HepG2 (cell line): ENCODE data around the gene RDH13. TPM values are rescaled to one million over a fixed set of nuclear protein-coding genes. Genes with fewer than 3 reads are reported as not detected.

Source experiments
- ATAC-seq: fragments of 200-7000 bp; cut with Tn5 transposase; 3 replicates; pipeline ENCODE4 v1.9.1; 2020; ENCODE audit warnings: mild to moderate bottlenecking, moderate library complexity
- BruUV-seq: library from RNA; stranded (reverse); fragments of 400-500 nt; replicated peaks from 2 replicates; lab custom pipeline; 2021; lab: Mats Ljungman, UMichigan
- CTCF ChIA-PET: fragments of 300-600 bp; formaldehyde crosslinking; extraction: SDS; loops from one replicate; lab custom pipeline; 2021; ENCODE audit warnings: low total read pairs, inconsistent platforms, low intra/inter-chr PET ratio; lab: Yijun Ruan, JAX
- POLR2A ChIA-PET: fragments of 350-600 bp; sonication (Branson Sonifier 250); formaldehyde crosslinking; loops from one replicate; lab custom pipeline; 2020; ENCODE audit warnings: antibody characterized with exemption, inconsistent platforms; lab: Yijun Ruan, JAX
- DNase-seq: peaks from one replicate; pipeline ENCODE4 v3.0.0-alpha.2; 2015; ENCODE audit warnings: low spot score
- FAIRE-seq: peaks from 3 replicates; lab custom pipeline; 2011; peaks lifted over from hg19 to GRCh38; lab: Jason Lieb, UNC
- H2AFZ ChIP-seq: one replicate; pipeline ENCODE4 v1.6.1; 2011; ENCODE audit warnings: low read length, inconsistent platforms
- H3K27ac ChIP-seq: fragments of 300-600 bp; 3 replicates; pipeline ENCODE4 v1.8.0; 2011; ENCODE audit warnings: mixed run types, mild to moderate bottlenecking, mixed read lengths, low read length, inconsistent platforms; ENCODE audit not compliant: insufficient read depth; ENCODE audit errors: extremely low read length
- H3K27me3 ChIP-seq, 2 experiments: fragments of 200-600 bp in 1 of 2; 2 replicates in 1 of 2; 3 replicates in 1 of 2; pipeline versions ENCODE4 v1.6.0 to v1.8.0; 2011; ENCODE audit warnings: low read length in 2 of 2, mild to moderate bottlenecking in 2 of 2, moderate library complexity in 2 of 2, inconsistent platforms in 1 of 2; ENCODE audit not compliant: insufficient read depth in 2 of 2, control insufficient read depth in 1 of 2
- H3K36me3 ChIP-seq, 2 experiments: fragments of 200-600 bp in 1 of 2; replicated peaks in 1 of 2; 2 replicates in 1 of 2; 3 replicates in 1 of 2; pipeline versions ENCODE4 v1.5.1 to v1.8.0; 2011; ENCODE audit warnings: low read length in 2 of 2, inconsistent platforms in 1 of 2; ENCODE audit not compliant: insufficient read depth in 2 of 2, control insufficient read depth in 1 of 2
- H3K4me1 ChIP-seq: 2 replicates; pipeline ENCODE4 v1.5.1; 2012; ENCODE audit warnings: low read length, inconsistent platforms; ENCODE audit not compliant: insufficient read depth
- H3K4me2 ChIP-seq: 2 replicates; pipeline ENCODE4 v1.6.0; 2011; ENCODE audit warnings: low read depth, low read length, inconsistent platforms
- H3K4me3 ChIP-seq, 3 experiments: fragments of 200-600 bp in 1 of 3; sonication (generic), shearing (Covaris generic) in 1 of 3; replicated peaks in 1 of 3; 2 replicates each; pipeline ENCODE4 v1.5.1; 2011 to 2016; ENCODE audit warnings: low read length in 3 of 3, inconsistent platforms in 2 of 3, low read depth in 2 of 3, mild to moderate bottlenecking in 2 of 3, control low read depth in 1 of 3, mixed read lengths in 1 of 3; ENCODE audit not compliant: insufficient read depth in 1 of 3
- H3K79me2 ChIP-seq: one replicate; pipeline ENCODE4 v1.6.1; 2011; ENCODE audit warnings: low read length, inconsistent platforms; ENCODE audit not compliant: insufficient read depth
- H3K9ac ChIP-seq: 2 replicates; pipeline ENCODE4 v1.6.0; 2011; ENCODE audit warnings: mild to moderate bottlenecking, low read depth, low read length, inconsistent platforms; ENCODE audit not compliant: insufficient read depth
- H3K9me3 ChIP-seq: 2 replicates; pipeline ENCODE4 v1.5.1; 2012; ENCODE audit warnings: mild to moderate bottlenecking, low read length
- H4K20me1 ChIP-seq: 2 replicates; pipeline ENCODE4 v1.6.0; 2011; ENCODE audit warnings: inconsistent platforms, mild to moderate bottlenecking, low read length, moderate library complexity; ENCODE audit not compliant: insufficient read depth
- FOXK1 ChIP-seq: sonication (generic); formaldehyde crosslinking; IDR thresholded peaks from 2 replicates; pipeline ENCODE4 v1.4.0; 2020; ENCODE audit warnings: low read depth, missing genetic modification reagents, borderline replicate concordance
- FOXM1 ChIP-seq: sonication (generic); formaldehyde crosslinking; IDR thresholded peaks from 2 replicates; pipeline ENCODE4 v1.5.0; 2020; ENCODE audit warnings: missing genetic modification reagents
- PLSCR1 ChIP-seq: sonication (generic); formaldehyde crosslinking; IDR thresholded peaks from 2 replicates; pipeline ENCODE4 v1.5.0; 2020; ENCODE audit warnings: missing genetic modification reagents, mild to moderate bottlenecking, borderline replicate concordance
- POLR2AphosphoS2 ChIP-seq: IDR thresholded peaks from 2 replicates; pipeline ENCODE4 v1.6.1; 2011; ENCODE audit warnings: low read depth, low read length, improper control_type of control experiment
- ZFP91 ChIP-seq: sonication (generic); formaldehyde crosslinking; IDR thresholded peaks from 2 replicates; pipeline ENCODE4 v1.9.0; 2022; ENCODE audit warnings: missing genetic modification reagents, mild to moderate bottlenecking, borderline replicate concordance
- ZNF33B ChIP-seq: sonication (generic); formaldehyde crosslinking; IDR thresholded peaks from 2 replicates; pipeline ENCODE4 v1.5.1; 2020; ENCODE audit warnings: mild to moderate bottlenecking, missing genetic modification reagents
- ZNF350 ChIP-seq: sonication (generic); formaldehyde crosslinking; IDR thresholded peaks from 2 replicates; pipeline ENCODE4 v1.4.0; 2020; ENCODE audit warnings: mild to moderate bottlenecking, low read depth, missing genetic modification reagents, borderline replicate concordance
- ZNF556 ChIP-seq: sonication (generic); formaldehyde crosslinking; IDR thresholded peaks from 2 replicates; pipeline ENCODE4 v1.4.0; 2020; ENCODE audit warnings: mild to moderate bottlenecking, missing genetic modification reagents, borderline replicate concordance
- ZNF614 ChIP-seq: IDR thresholded peaks from 2 replicates; pipeline ENCODE4 v1.6.1; 2018; ENCODE audit warnings: missing biosample characterization, missing genetic modification reagents, inconsistent platforms, borderline replicate concordance
- ZNF772 ChIP-seq: sonication (generic); formaldehyde crosslinking; IDR thresholded peaks from 2 replicates; pipeline ENCODE4 v1.5.0; 2020; ENCODE audit warnings: mild to moderate bottlenecking, missing genetic modification reagents
- ZSCAN25 ChIP-seq: sonication (generic); formaldehyde crosslinking; IDR thresholded peaks from 2 replicates; pipeline ENCODE4 v1.8.0; 2022; ENCODE audit warnings: mild to moderate bottlenecking, missing genetic modification reagents
- WGBS: methylation state at CpG from one replicate; pipeline ENCODE4 v1.1.6; 2017; ENCODE audit warnings: low lambda C conversion rate; 5-methylcytosine and 5-hydroxymethylcytosine counted together
- in situ Hi-C: cut with HindIII; loops from 2 replicates; pipeline ENCODE4 v1.10.0; 2017; ENCODE audit warnings: low pct_unique_long_range_greater_than_20kb; ENCODE audit not compliant: extremely low pct_ligation_motif_present
- intact Hi-C: fragments of 100-400 bp; cut with micrococcal nuclease; formaldehyde crosslinking; loops from one replicate; pipeline ENCODE4 v1.10.0; 2022; ENCODE audit not compliant: unreplicated experiment
- polyA plus RNA-seq, 8 experiments: library from polyadenylated mRNA; depleted of rRNA in 3 of 8; stranded (reverse) in 7 of 8; unstranded in 1 of 8; fragments of >200 nt; fragmentation: Illumina TruSeq in 4 of 8; extraction: Trizol in 4 of 8; gene quantifications; 2 replicates each; pipeline versions ENCODE4 v1.2.1 to v1.2.3, GENCODE V29; 2011 to 2016; ENCODE audit warnings: low read depth in 4 of 8, missing spikeins in 1 of 8, mixed read lengths in 1 of 8; ENCODE audit not compliant: insufficient read depth in 1 of 8
- total RNA-seq, 5 experiments: library from RNA; depleted of rRNA; stranded (reverse); fragments of >200 nt; fragmentation: Illumina TruSeq; extraction: Trizol; gene quantifications; 2 replicates each; pipeline ENCODE4 v1.2.3, GENCODE V29; 2016; ENCODE audit warnings: low read depth in 1 of 5
- TF ChIP-seq, protein P1 (sequence below): sonication (generic); formaldehyde crosslinking; IDR thresholded peaks from 2 replicates; pipeline ENCODE4 v1.4.0; 2020; ENCODE audit warnings: missing genetic modification reagents, borderline replicate concordance

RDH13 gene
- total and polyA plus RNA-seq, 2 of the 13 experiments (the other 11 are each of a cell fraction or from before 2014, with no cell fraction given): 13.4 to 21.5 TPM

DNA sequence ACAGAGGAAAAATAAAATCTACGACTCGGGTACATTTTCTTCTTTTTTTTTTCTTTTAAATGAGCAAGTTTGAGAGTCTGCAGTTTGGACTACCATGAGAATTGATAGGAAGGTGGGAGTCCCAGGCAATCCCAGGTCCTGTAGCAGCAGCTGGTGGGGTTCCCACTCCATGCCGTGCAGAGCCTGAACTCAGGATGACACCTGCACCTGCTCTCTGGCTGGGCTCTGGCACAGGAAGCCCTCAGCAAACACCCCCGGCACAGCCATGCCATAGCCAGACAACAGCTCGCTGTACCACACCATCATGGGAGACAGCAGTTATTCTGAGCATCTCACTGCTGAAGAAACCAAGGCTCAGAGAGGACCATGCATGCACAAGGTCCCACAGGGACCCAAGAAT is 18.7 kb downstream of the RDH13 start:
- Histone ChIP-seq H3K27me3 (no peaks in the 10 kb centered on the region), H4K20me1 (no peaks in the 10 kb centered on the region), H3K36me3 (peaks cover 24 to 46% of the 10 kb centered on the region in 2 experiments; a peak in 4 of 5 replicates), H3K79me2 (no peaks in the 10 kb centered on the region), H3K4me3 (no peak overlapping the region), H3K4me2 (no peak overlapping the region), H3K27ac (no peak overlapping the region)
- CTCF ChIA-PET: no interaction called here
- ATAC-seq (no peak), DNase-seq (no peak)
- BruUV-seq: no TSS peak
- POLR2A ChIA-PET: no interaction called here
- intact Hi-C loops: no loop called here
- WGBS: 96% methylated on average over 5 of the region's 5 CpGs
- no peak for TF ChIP-seq ZNF556 (CRISPR knock-in tag)
- no peak for TF ChIP-seq ZNF772 (CRISPR knock-in tag)
- TF ChIP-seq FOXM1 (CRISPR knock-in tag): no peak
- TF ChIP-seq, all 625 proteins: peak for 0
- no peaks in the 10 kb centered on the region for H3K9me3 ChIP-seq
- no peak overlapping the region for H3K9ac ChIP-seq
- in situ Hi-C loops: no loop called here
- H2AFZ ChIP-seq: no peak overlapping the region
- FAIRE-seq: no peak
- H3K4me1 ChIP-seq: no peaks in the 10 kb centered on the region

GRCh38 chr19:55042688-55043087 is 20.3 kb downstream of the RDH13 start:
- in situ Hi-C loops (no loop called here), intact Hi-C loops (no loop called here)
- Histone ChIP-seq H3K4me2 (no peak overlapping the region), H3K4me1 (no peaks in the 10 kb centered on the region), H3K36me3 (peaks cover 11 to 33% of the 10 kb centered on the region in 2 experiments; a peak in 4 of 5 replicates), H3K27me3 (no peaks in the 10 kb centered on the region), H3K79me2 (no peaks in the 10 kb centered on the region), H3K27ac (no peak overlapping the region), H3K4me3 (no peak overlapping the region), H2AFZ (no peak overlapping the region), H4K20me1 (no peaks in the 10 kb centered on the region), H3K9me3 (no peaks in the 10 kb centered on the region), H3K9ac (no peak overlapping the region)
- WGBS: 49% methylated on average over 6 of the region's 11 CpGs
- no TSS peak for BruUV-seq
- ATAC-seq (no peak), DNase-seq (no peak), FAIRE-seq (no peak)
- CTCF ChIA-PET: no interaction called here
- POLR2A ChIA-PET: no interaction called here
- no peak for TF ChIP-seq ZNF33B (CRISPR knock-in tag)
- TF ChIP-seq ZFP91 (CRISPR knock-in tag): no peak
- TF ChIP-seq ZNF350 (CRISPR knock-in tag): no peak
- TF ChIP-seq POLR2AphosphoS2: no peak
- TF ChIP-seq PLSCR1 (CRISPR knock-in tag): no peak
- TF ChIP-seq, protein P1, sequence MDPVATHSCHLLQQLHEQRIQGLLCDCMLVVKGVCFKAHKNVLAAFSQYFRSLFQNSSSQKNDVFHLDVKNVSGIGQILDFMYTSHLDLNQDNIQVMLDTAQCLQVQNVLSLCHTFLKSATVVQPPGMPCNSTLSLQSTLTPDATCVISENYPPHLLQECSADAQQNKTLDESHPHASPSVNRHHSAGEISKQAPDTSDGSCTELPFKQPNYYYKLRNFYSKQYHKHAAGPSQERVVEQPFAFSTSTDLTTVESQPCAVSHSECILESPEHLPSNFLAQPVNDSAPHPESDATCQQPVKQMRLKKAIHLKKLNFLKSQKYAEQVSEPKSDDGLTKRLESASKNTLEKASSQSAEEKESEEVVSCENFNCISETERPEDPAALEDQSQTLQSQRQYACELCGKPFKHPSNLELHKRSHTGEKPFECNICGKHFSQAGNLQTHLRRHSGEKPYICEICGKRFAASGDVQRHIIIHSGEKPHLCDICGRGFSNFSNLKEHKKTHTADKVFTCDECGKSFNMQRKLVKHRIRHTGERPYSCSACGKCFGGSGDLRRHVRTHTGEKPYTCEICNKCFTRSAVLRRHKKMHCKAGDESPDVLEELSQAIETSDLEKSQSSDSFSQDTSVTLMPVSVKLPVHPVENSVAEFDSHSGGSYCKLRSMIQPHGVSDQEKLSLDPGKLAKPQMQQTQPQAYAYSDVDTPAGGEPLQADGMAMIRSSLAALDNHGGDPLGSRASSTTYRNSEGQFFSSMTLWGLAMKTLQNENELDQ (CRISPR knock-in tag): no peak
- TF ChIP-seq FOXK1: no peak
- TF ChIP-seq ZNF614 (CRISPR knock-in tag): no peak
- TF ChIP-seq ZSCAN25 (CRISPR knock-in tag): no peak
